Measurements from ENCODE around the gene AIFM2. TPM values are rescaled to one million over a fixed set of nuclear protein-coding genes. Genes with fewer than 3 reads are reported as not detected.
A peak's percentile ranks its signal among the peaks of the same experiment; 100 is the strongest.

Gene AIFM2
- total RNA-seq, 1 donor from 2014 or later, result 14.7 TPM

DNA sequence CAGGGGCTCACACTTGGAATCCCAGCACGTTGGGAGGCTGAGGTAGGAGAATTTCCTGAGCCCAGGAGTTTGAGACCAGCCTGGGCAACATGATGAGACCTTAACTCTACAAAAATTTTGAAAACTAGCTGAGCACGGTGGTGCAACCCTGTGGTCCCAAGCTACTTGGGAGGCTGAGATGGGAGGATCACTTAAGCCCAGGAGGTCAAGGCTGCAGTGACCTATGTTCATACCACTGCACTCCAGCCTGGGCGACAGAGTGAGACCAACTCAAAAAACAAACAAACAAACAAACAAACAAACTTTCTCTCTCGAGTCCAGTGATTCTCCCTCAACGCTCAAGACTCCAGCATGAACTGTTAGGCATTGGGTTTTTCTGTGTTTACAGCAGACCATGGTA lies 15.9 kb upstream of the AIFM2 start:
- Histone ChIP-seq H3K36me3 (ENCODE audit: control insufficient read depth, insufficient read depth, low read length) (peaks cover 8% of the 10 kb centered on the region), H3K27me3 (ENCODE audit: control insufficient read depth, insufficient read depth, low read length) (no peaks in the 10 kb centered on the region), H3K4me3 (ENCODE audit: low read depth, low read length) (no peak overlapping the region)
- FAIRE-seq (no peak), DNase-seq (ENCODE audit: low read depth) (no peak)
- TF ChIP-seq CTCF (IDR thresholded peaks at IDR 0.05; ENCODE audit: insufficient read depth, low read length, severe bottlenecking), result no peak

DNA sequence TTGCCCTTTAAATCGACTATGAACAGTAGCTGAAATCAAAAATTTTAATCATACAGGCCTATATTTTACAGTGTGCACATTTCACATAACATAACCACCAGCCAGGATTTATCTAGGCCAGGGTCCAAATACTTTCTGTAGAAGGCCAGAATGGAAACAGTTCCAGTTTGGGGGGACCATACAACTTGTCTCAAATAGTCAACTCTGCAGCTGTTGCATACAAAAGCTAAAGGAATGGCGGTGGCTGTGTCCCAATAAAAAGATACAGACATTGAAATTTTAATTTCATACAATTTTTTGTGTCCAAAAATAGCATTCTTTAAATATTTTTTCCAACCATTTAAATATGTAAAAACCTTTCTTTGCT lies 14.6 kb upstream of the AIFM2 start:
- no peak for DNase-seq (ENCODE audit: low read depth)
- Histone ChIP-seq H3K27me3 (ENCODE audit: control insufficient read depth, insufficient read depth, low read length) (no peaks in the 10 kb centered on the region), H3K4me3 (ENCODE audit: low read depth, low read length) (no peak overlapping the region), H3K36me3 (ENCODE audit: control insufficient read depth, insufficient read depth, low read length) (peaks cover 5% of the 10 kb centered on the region)
- TF ChIP-seq CTCF (IDR thresholded peaks at IDR 0.05; ENCODE audit: insufficient read depth, low read length, severe bottlenecking), result no peak
- FAIRE-seq, result no peak

DNA sequence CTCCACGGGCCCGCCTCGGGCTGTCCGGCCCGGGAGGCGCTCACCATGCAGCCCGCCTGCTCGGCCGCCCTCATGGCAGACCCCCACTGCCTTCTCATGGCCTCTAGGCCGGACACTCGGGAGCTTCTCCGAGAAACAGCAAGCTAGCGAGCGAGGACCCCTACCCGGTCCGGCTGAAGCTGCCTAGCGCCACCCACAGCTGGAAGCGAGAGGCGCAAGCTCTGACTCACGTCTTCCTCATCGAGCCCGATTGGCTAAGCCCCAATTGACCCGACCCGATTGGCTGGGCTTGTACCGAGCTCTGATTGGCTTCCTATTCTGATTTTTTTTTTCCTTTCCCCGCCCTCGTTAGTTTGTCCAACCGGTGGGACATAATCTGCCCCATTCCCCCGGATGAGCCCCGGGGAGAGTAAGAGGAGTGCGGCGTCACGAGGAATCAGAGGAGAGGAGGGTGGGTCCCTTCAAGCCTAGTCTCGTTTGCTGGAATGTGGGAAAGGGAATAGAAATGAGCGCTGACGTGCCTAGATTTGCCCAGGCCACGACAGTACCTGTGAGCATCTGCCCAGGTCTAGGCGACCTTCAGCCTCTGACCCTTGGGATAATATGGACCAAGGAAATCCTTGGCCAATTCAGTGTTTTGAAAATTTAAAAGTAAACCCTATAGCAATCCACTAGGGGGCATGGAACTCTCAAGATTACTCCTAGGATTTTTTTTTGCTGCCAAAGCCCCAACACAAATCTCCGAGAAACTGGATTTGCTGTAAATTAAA lies 14.0 kb upstream of the AIFM2 start, which contains the start of gene TYSND1:
TSS of gene TYSND1 (minus strand) at position 212 of the 770 bp plus-strand sequence. CDS start at position 98, 114 bp downstream.
- TF ChIP-seq CTCF (IDR thresholded peaks at IDR 0.05; ENCODE audit: insufficient read depth, low read length, severe bottlenecking), result peak; percentile 96
- H3K4me3 ChIP-seq (ENCODE audit: low read depth, low read length), result peak within 1 kb of the TSS; percentile 81
- FAIRE-seq, result peak; percentile 95

DNA sequence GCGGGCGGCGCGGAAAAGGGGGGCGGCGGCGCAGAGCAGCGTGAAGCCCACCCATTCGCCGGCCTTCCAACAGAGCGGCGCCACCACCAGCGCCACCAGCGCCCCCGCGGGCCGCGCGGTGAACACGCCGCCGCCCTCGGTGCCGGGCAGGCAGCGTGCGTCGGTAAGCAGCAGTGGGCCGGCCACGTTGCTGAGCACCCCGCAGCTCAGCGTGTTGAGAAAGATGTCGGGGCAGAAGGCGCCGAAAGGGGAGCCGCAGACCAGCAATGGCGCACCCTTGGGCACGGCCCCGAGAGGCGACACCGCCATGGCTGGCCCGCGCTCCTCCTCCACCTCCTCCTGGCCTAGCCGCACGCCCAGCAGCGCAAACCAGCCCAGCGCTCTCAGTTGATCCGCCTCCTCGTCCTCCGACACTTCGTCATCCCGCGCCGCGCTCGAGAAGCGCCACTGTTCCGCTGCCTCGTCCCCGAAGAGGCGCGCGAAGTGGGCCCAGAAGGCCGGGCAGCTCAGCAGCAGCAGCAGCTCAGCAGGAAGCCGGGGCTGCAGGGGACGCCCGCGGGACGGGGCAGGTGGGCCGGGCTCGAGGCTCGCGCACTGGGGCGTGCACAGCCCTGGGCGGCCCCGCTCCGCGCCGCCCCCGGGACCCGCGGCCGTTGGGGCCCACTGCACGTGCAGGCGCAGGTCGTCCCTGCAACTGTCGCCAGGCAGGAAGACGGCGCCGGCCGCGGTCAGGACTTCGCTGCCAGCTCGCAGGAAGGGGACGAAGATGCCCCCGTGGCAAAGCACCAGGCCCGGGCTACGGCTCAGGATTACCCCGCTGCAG lies 13.3 kb upstream of the AIFM2 start:
- Histone ChIP-seq H3K4me3 (ENCODE audit: low read depth, low read length) (peak overlapping the region; percentile 81), H3K36me3 (ENCODE audit: control insufficient read depth, insufficient read depth, low read length) (peaks cover 2% of the 10 kb centered on the region), H3K27me3 (ENCODE audit: control insufficient read depth, insufficient read depth, low read length) (no peaks in the 10 kb centered on the region)
- TF ChIP-seq CTCF (IDR thresholded peaks at IDR 0.05; ENCODE audit: insufficient read depth, low read length, severe bottlenecking), result peak; percentile 53
- FAIRE-seq (no peak), DNase-seq (ENCODE audit: low read depth) (peak; percentile 45)

More for the DNA sequence above, 14.0 kb upstream of the AIFM2 start, which contains the start of gene TYSND1:
- H3K27me3 ChIP-seq (ENCODE audit: control insufficient read depth, insufficient read depth, low read length), result no peaks in the 10 kb centered on the region
- DNase-seq (ENCODE audit: low read depth), result peak; percentile 98
- H3K36me3 ChIP-seq (ENCODE audit: control insufficient read depth, insufficient read depth, low read length), result peaks cover 2% of the 10 kb centered on the region

- Histone ChIP-seq H3K27me3 (ENCODE audit: control insufficient read depth, insufficient read depth, low read length) (no peaks in the 10 kb centered on the region), H3K4me3 (ENCODE audit: low read depth, low read length) (peak overlapping the region; percentile 81), H3K36me3 (ENCODE audit: control insufficient read depth, insufficient read depth, low read length) (peaks cover 2% of the 10 kb centered on the region)
- no peak for TF ChIP-seq CTCF (IDR thresholded peaks at IDR 0.05; ENCODE audit: insufficient read depth, low read length, severe bottlenecking)
- DNase-seq (ENCODE audit: low read depth) (no peak), FAIRE-seq (no peak)
These were observed 12.6 kb upstream of the AIFM2 start for GRCh38 chr10:70145166-70145665.
